HTERT RPE-1 (cell line): ENCODE measurements around the gene IFNG.
"Not testable (repeated sequence)": the region's sequence is repeated elsewhere in the genome, so short reads cannot be mapped to it uniquely, and the experiment has no call there.

Experiments
- in situ Hi-C: fragments of 300-500 bp; cut with MboI; formaldehyde crosslinking; loops from 4 replicates; pipeline ENCODE4 v1.14.3; 2020; ENCODE audit warnings: low sequenced_read_pairs

IFNG gene

DNA sequence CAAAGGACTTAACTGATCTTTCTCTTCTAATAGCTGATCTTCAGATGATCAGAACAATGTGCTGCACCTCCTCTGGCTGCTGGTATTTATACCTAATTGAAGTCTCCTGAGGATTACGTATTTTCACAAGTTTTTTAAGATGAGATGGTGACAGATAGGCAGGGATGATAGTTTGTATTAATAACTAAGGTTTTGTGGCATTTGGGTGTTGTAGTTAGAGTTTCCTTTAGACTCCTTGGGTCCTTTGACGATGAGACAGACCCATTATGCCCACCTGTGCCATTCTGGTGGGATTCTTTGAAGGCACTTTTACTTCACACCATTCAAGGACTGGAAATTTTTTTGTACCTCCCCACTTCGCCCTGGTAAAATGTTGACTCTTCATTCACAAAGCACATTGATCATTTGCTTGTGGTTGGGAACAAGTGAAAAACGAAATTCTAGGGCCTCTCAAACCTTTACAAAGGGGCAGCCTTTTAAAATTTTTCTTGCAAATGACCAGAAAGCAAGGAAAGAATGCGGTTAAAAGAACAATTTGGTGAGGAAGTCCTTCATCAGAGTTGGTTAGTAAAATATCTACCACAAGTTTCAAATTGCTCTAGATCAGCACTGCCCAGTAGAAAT, at the start of gene IFNG:
Gene IFNG (minus strand): TSS at position 60 of the 624 bp plus-strand sequence. CDS start 125 bp downstream, outside the sequence.
- in situ Hi-C loops = no loop called here

DNA sequence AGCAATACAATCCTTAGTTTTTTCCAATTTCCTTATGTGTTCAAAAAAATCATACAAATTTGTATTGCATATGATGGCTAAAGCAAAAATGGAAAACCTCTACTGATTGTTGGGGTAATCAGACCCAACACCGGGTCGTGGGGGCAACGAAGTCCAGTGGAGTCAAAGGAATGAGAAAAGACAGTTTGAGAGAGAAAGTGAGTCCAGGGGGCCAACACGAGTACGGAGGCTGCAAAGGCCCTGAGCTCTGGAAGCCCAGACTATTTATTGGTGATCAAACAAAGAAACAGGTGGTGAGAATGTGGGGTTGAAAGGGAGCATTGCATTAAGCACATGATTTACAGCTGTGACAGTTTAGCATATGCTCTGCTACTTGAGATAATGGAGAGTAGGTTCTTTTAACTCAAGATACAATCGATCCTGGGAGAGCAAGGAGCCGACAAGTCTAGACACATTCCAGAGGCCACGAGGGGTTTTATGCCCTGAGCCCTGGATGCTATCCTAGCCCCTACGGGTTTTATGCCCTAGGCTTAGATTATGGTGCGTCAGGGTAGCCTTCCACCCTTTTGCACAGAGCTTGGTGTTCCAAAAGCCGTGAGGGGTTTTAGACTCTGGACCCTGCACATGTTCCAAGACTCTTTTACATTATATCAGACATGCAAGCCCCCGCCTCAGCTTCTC, 49.6 kb upstream of the IFNG start:
- in situ Hi-C loops = not testable (repeated sequence)

DNA sequence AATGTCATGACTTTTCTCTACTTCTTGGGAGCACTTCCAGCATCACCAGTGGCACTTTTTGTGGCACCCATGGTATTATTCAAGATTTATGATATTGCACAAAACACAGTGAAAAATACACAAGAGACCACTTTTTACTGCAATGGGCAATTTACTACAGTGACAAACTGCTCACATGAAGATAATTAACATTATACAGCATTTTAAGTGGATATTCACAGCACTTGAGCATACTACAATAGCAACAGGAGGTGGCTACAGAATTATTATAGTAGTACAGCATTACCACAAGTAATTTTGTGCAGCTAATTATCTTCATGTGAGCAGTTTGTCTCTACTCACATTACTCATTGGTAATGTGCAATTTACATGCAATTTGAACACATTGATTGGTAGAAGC, 47.7 kb upstream of the IFNG start:
- in situ Hi-C loops = no loop called here

DNA sequence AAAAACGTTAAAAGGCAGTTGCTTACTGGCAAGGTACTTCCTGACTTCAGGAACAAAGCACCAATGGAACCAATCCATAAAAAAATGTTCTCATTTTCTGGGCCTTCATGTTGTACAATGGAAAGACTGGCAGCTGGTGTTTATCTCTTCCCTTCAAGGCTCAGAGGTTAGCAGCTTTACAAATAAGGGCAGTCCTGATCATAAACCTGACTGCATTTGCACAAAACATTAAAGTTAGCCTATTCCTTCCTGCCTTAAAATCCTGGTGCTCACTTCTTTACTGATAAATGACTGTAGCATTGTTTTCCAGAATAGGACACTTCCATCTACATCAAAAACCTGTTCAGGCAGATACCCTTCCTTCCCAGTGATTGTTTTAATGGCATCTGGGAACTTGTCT, 46.9 kb upstream of the IFNG start:
- in situ Hi-C loops = no loop called here

DNA sequence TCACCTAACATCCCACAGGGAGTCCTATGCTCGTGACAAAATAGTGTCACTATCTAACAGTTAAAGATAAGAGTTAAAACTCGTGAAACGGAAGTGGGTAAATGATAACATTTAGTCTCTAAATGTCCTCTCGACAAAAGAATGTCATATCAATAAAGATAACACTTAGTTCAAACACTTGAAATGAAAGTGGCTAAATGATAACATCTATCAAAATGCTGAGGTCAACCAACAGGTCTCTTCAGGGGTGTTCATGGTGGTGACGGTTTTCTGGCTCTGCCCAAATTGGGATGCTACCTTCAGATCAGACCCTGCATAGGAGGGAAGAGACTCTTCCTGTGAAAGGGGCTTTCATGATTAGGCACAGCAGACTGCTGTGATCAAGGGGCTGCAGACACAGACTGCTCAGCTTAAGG, 43.9 kb upstream of the IFNG start:
- in situ Hi-C loops = no loop called here

DNA sequence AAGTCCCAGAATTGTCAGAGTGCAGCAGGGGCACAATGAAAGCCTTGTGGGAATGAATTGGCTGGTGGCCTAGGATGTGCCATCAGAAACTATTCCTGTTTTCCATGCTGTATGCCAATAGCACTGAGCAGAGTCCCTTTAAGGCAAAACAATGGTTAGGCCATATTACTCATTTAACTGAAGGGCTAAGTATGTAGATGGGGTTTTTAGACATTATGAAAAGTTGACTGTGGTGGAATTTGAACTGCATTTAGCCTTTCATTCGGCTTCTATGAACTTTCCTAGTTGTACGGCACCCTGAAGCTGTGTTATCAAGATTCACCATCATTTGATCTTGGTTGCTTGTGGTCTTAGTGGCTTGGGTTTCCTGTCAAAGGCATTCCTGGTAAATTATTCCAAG, 41.3 kb upstream of the IFNG start:
- in situ Hi-C loops = no loop called here

DNA sequence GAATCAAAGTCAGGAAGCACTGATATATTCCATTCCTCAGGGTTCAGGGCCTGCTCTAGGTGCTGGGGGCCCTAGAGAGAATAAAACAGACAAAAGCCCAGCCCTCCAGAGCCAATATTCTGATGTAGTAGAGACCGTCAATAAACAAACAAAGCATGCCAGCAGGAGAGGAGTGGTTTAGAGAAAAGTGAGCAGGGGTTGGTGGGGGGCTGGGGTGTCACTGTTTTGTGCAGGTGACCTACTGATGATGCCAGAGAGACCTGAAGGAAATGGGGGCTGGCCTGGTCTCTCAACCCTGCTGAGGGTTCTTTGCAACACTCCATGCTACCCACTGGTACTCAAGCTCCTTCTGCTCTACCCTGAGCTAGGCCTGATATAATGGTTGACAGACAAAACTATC, 39.6 kb upstream of the IFNG start:
- in situ Hi-C loops = no loop called here

DNA sequence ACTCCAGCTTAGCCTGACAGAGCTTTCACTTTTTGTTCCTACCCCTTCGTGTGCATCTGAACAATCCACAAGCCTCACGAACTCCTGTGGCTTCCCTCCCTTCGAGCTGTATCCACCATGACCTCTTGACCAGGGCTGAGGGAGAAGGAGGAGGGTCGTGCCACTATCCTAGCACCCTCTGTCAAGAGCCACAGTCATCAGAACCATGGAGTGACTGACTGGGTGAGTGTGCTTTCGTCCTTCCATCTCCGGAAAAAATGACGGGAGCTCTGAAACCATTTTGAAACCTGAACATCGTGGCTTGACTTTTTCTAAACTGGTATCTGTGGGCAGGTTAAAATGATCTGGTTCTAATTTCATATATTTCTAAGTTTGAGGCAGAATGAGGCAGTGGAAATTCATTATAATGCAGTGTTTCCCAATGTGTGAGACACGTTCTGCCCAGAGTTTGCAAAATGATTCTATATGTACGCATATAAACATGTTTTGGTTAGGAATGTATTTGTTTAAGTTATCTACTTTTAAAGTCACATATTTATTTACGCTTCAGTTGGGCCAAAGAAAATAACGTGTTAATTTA, 39.1 kb upstream of the IFNG start:
- in situ Hi-C loops = no loop called here

DNA sequence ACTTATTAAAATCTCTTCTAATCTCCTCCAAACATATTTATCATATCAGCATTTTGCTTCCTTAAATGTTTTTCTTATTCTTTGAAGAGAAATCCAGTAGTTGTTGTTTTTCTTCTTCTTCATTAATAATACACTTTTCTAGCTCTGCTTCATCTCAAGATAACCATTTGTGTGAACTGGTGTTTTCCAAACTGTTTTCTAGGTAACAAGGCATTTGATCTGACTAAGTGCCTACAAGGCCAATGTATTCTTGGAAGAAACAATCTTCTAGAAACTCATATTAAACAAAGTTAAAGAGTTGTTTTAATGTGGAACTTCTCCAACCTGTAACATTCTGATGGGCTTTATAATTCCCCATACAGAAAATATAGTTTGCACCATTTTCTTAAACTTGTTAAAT, 30.8 kb upstream of the IFNG start:
- in situ Hi-C loops = no loop called here

DNA sequence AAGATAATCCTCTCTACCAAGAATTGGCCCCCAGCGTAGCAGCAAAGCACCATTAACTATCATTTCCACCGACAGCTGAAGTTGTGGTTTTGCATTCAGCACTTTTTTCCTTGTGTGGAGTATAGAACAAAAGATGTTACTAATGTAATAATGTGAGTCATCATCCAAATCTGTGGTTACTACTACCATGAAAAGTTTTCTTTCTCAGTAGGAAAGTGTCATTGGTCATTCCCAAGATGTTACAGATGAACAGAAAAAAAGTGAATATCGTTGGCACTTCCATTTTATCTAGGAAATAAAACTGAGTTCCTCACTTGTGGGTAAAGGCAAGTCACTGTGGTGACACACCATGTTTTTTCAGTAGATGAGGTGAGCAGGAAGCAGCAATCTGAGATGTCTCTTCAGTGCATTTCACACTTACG, 30.3 kb upstream of the IFNG start:
- in situ Hi-C loops = no loop called here

DNA sequence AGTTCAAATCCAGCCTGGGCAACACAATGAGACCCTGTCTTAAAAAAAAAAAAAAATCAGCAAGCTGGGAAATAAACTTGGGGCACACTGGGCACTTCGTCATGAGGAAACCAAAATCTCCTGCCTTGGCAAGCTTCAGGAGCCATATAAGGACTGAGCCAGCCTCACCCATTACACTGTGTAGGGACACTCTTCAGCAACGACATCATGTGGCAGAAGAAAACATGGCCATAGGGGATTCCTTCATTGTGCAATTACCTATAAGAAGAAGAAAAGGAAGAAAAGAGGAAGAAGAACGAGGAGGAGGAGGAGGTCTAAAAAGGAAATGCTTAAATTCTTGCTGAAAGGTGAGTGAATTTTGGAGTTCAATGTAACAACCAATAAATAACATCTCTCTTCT, 26.1 kb upstream of the IFNG start:
- in situ Hi-C loops = no loop called here

DNA sequence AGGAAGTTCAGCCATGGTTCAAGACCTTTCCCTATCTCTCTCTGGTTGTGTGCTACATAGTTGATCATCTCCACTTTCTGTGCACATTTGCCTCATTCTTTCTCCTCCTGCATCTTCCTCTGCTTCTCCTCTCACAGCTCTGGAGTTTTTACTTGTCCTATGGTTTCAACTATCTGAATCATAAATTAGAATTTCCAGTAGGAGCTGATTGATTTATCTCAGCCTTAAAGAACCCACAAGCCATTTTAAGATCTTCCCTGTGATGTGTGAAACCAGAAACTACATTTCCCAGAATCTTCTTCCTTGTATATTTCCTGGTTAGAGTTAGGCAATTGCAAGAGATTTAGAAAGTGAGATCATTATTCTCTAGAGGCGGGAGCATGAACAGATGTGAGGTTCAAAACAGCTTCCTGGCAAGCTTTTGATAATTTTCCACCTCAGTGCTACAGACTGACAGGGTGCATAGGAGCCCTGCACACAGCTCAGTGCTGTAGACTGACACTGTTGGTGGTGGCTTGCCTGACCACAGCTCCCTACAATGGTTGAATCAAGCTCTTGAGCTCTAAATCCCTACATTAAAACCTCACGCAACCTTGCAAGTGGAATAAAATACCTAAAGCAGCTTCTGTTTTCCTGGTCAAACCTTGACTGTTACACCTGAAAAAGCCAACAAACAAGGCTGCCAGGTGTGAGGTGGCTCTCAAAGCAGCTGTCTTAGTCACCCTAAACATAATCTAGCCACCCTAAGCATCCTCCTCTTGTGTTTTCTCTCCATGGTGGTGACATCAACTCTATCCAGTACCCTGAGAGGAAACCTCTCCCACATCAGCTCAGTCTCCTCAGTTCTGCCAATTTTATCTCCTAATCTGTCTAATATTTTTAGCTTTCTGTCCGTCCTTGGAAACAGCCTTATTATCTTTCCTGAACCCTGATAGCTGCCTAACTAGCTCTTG, 21.5 kb upstream of the IFNG start:
- in situ Hi-C loops = no loop called here

DNA sequence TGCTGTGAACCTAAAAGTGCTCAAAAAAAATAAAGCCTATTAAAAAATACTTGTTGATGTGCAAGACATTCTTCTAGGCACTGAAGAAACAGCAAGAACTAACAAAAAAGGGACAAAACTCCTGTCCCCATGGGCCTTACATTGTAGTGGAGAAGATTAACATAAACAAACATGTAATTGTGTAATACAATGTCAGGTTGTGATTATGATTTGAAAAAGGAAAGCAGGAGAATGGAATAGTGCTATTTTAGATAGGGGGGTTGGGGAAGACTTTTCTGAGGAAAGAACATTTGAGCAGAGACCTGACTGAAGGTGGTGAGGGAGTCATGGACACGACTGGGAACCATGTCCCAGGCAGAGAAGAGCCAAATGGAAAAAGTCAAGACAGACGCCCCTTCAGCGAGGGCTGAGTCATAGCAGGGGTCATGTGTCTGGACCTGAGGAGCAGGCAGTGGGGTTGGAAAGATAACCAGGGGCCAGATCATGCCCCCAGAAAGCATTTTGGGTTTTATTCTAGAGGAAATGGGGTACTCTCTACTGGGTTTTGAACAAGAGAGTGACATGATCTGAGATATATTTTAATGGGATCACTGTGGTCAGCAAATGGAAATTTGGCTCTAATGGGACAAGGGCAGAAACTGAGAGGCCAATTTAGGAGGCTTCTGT, 19.4 kb upstream of the IFNG start:
- in situ Hi-C loops = no loop called here

DNA sequence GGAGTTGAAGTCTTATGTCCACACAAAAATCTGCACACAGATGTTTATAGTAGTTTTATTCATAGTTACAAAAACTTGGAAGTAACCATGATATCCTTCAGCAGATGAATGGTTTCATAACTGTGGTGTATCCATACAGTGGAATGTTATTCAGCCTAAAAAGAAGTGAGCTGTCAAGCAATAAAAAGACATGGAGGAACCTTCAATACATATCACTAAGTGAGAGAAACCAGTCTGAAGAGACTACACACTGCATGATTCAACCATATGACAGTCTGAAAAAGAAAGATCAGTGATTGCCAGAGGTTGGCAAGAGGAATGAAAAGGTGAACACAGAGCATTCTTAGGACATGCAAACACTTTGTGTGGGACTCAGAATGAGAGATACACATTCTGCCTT, 18.6 kb upstream of the IFNG start:
- in situ Hi-C loops = no loop called here

DNA sequence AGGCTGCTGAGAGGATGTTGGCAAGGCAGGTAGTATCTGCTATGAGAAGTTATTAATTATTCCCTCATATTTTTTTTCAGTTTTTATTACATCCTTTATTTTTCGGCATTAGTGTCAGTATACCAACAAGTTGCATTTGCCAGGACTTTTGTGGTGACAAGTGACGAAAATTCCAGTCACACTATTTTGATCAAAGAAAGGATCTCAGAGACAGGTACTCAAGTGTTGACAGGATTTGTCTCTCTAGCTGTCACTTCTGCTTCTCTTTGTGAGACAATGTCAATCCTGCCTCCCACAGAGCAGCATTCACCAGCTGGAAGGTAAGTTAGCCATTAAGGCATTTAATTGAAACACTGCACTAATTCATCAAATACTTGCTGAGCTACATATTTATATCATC, 18.0 kb upstream of the IFNG start:
- in situ Hi-C loops = no loop called here

DNA sequence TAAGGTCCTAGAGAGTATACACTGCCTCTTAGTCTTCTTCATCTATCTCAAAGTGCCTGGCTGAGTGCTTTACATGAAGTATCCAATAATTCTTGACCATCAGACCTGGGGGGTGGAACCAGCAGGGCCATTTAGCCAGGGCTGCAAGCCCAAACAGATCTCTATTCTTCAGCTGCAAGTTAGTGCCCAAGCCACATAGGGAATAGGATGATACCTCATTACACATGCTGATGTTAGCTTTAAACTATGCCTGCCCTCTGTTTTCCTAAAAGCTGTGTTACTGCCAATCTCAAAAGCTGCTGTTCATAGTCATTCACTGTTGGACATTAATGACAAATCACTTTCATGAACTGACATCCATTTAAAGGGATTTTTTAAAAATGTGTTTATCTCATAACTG, 16.7 kb upstream of the IFNG start:
- in situ Hi-C loops = no loop called here

DNA sequence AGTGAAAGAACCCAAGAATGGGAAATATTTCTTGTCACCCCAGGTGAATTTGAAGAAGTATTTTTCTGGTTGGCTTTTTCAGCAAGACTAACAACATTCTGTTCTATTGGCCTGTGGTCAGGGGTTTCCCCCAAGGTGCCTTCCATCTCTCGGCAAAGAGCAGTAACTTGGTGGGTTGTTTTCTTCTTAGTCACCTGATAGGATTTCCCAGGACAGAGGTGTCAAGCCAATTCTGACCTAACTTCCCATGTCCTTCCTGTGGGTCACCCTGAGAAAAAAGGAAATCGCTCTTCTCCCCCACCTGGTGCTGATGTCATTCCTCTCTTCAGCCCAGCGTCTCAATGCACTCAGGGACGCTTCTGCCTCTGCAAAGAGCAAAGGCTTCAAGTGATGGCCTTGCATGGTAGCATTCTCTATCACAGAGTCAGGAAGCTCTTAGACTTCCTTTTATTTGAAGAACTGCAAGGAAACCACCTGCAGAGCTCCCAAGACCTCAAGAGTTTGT, 16.1 kb upstream of the IFNG start:
- in situ Hi-C loops = no loop called here

DNA sequence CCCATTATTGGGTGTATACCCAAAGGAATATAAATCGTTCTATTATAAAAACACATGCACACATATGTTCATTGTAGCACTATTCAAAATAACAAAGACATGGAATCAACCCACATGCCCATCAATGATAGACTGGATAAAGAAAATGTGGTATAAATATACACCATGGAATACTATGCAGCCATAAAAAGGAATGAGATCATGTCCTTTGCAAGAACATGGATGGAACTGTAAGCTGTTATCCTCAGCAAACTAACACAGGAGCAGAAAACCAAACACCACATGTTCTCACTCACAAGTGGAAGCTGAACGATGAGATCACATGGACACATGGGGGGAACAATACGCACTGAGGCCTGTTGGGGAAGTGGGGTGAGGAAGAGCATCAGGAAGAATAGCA, 15.2 kb upstream of the IFNG start:
- in situ Hi-C loops = not testable (repeated sequence)

DNA sequence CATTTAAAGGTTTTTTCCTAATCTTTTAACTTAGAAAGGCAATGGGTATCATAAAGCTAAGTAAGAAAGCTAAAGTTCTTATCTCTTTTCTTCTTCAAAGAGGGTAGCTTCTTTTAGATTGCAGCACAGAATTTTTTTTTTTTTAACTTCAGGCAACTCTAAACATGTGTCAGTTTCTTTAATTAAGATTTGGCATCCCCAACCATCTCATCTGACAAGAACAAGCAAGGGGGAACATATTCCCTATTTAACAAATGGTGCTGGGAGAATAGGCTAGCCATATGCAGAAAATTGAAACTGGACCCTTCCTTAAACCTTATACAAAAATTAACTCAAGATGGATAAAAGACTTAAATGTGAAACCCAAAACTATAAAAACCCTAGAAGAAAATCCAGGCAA, 14.3 kb upstream of the IFNG start:
- in situ Hi-C loops = no loop called here

DNA sequence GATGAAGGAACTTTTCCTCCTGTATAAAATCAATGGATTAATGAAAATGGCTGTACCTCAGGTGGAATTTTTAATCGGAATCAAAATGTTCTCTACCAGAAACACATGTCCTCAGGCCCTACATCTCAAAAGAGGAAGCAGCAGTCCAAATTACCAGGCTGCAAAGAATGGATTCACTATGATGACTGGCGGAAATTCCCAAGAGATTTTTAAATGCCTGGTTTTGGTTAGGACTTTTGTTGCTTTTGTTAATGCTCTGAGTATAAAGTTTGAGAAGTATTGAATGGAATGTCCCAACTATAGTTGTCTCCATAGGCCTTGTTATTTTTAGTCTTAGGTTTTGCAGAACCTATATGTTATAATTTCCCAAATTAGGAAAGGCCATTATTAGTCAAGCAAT, 11.2 kb upstream of the IFNG start:
- in situ Hi-C loops = no loop called here
